Measurements from ENCODE around the gene AOPEP.

Gene AOPEP

GRCh38 chr9:95067057-95067456 is 340.6 kb downstream of the AOPEP start:
- no peak overlapping the region for H3K4me3 ChIP-seq (replicated peaks; ENCODE audit: low read depth, low read length)
- no peak for TF ChIP-seq CTCF (IDR thresholded peaks at IDR 0.05; ENCODE audit: low read depth, low read length, missing control alignments)
- DNase-seq (ENCODE audit: extremely low read depth, low read depth), result no peak

GRCh38 chr9:95067897-95068296 is 341.4 kb downstream of the AOPEP start:
- DNase-seq (ENCODE audit: extremely low read depth, low read depth), result no peak
- H3K4me3 ChIP-seq (replicated peaks; ENCODE audit: low read depth, low read length), result no peak overlapping the region
- TF ChIP-seq CTCF (IDR thresholded peaks at IDR 0.05; ENCODE audit: low read depth, low read length, missing control alignments), result no peak

DNA sequence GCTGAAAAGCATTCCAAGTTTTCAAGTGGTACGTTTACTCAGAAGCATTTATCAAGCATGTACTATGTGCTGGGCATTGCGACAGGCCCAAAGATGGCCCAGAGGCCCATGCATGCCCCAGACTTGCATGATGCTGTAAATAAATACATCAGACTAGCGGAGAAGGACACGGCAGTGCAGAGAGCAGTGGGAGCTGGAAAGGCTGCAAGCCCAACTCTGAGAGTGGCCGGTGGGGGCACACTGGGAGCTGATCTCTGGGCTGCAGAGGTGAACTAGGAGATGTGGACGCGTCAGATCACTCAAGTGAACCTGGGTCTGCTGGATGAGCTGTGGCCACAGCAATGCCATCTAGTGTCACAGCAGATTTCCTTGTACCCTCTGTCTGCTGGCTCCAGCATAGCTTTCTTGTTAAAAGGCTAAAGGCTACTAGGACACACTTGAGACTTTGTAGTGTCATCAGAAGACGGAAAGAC is 344.1 kb downstream of the AOPEP start:
- DNase-seq (ENCODE audit: extremely low read depth, low read depth), result no peak
- TF ChIP-seq CTCF (IDR thresholded peaks at IDR 0.05; ENCODE audit: low read depth, low read length, missing control alignments), result no peak
- no peak overlapping the region for H3K4me3 ChIP-seq (replicated peaks; ENCODE audit: low read depth, low read length)

GRCh38 chr9:95071450-95071849 is 345.0 kb downstream of the AOPEP start:
- TF ChIP-seq CTCF (IDR thresholded peaks at IDR 0.05; ENCODE audit: low read depth, low read length, missing control alignments), result no peak
- DNase-seq (ENCODE audit: extremely low read depth, low read depth), result no peak
- H3K4me3 ChIP-seq (replicated peaks; ENCODE audit: low read depth, low read length), result no peak overlapping the region

GRCh38 chr9:95071925-95072324 is 345.4 kb downstream of the AOPEP start:
- no peak for TF ChIP-seq CTCF (IDR thresholded peaks at IDR 0.05; ENCODE audit: low read depth, low read length, missing control alignments)

DNA sequence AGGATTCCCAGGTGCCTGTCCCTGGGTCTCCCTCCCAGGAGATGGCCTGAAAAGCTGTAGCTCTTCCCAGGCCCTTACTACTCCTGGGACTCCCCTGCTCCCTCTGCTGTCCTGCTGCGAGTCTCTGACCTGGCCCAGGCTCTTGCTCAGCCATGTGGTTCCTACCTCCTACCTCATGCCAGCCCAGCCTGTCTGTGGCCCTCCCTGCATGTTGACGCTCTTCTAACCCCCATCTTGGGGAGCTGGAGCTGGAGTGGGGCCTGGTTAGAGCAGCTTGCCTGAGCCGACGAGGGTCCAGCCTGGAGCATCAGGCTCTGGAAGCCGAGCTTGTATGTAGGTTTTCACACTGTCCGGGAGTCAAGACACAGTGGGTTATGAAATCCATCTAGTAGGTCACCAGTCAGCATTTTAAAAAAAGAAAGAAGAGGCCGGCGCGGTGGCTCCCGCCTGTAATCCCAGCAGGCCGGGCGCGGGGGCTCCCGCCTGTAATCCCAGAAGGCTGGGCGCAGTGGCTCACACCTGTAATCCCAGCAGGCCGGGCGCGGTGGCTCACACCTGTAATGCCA is 346.6 kb downstream of the AOPEP start:
- no peak for DNase-seq (ENCODE audit: extremely low read depth, low read depth)
- no peak overlapping the region for H3K4me3 ChIP-seq (replicated peaks; ENCODE audit: low read depth, low read length)
- TF ChIP-seq CTCF (IDR thresholded peaks at IDR 0.05; ENCODE audit: low read depth, low read length, missing control alignments), result peak; percentile 34

More at GRCh38 chr9:95071925-95072324, 345.4 kb downstream of the AOPEP start:
- no peak overlapping the region for H3K4me3 ChIP-seq (replicated peaks; ENCODE audit: low read depth, low read length)
- DNase-seq (ENCODE audit: extremely low read depth, low read depth), result no peak

DNA sequence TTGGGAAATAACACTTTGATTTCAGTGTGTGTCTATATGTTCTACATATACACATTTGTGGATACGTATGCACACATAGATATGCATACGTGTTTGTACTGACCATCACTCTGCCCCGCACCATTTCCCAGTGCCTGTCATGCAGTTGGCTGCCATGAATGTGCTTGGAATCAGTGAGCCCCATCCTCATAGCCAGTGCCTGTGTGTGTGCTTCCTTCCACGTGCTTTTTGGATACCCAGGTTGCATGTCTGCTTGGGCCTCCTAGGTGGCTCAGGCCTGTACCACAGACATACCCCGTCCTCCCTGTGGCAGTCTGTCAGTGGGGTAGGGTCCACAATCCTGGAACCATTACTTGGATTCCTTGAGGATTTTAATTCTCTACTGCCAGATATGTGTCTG is 347.4 kb downstream of the AOPEP start:
- no peak for DNase-seq (ENCODE audit: extremely low read depth, low read depth)
- H3K4me3 ChIP-seq (replicated peaks; ENCODE audit: low read depth, low read length), result no peak overlapping the region
- TF ChIP-seq CTCF (IDR thresholded peaks at IDR 0.05; ENCODE audit: low read depth, low read length, missing control alignments), result no peak

All from HFF-Myc (cell line).